ENCODE data around the gene ACP2. TPM values are rescaled to one million over a fixed set of nuclear protein-coding genes. Genes with fewer than 3 reads are reported as not detected.

ACP2 gene
- total and polyA plus RNA-seq, 7 donors = 7.1 to 19.0 (median 16.4) TPM

DNA sequence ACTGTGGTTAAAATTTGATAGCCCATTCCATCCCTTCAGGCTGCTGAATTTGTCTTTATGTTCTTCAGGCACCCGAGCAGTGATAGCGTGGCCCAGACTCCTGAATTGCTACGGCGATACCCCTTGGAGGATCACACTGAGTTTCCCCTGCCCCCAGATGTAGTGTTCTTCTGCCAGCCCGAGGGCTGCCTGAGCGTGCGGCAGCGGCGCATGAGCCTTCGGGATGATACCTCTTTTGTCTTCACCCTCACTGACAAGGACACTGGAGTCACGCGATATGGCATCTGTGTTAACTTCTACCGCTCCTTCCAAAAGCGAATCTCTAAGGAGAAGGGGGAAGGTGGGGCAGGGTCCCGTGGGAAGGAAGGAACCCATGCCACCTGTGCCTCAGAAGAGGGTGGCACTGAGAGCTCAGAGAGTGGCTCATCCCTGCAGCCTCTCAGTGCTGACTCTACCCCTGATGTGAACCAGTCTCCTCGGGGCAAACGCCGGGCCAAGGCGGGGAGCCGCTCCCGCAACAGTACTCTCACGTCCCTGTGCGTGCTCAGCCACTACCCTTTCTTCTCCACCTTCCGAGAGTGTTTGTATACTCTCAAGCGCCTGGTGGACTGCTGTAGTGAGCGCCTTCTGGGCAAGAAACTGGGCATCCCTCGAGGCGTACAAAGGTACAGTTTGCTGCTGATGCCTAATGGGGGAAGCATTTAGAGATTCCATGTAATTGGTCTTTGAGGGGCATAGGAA lies 26.1 kb upstream of the ACP2 start:
- Histone ChIP-seq H3K36me3 (ENCODE audit: insufficient read depth in 1 of 2, low read depth in 1 of 2) (peaks cover 16 to 59% of the 10 kb centered on the region in 2 donors), H3K4me3 (no peak overlapping the region), H3K4me1 (peaks cover 38% of the 10 kb centered on the region), H3K9me3 (no peaks in the 10 kb centered on the region), H3K27ac (no peak overlapping the region), H3K27me3 (ENCODE audit: insufficient read depth in 3 of 3, low read length in 2 of 3) (no peaks in the 10 kb centered on the region)
- TF ChIP-seq, protein P1, sequence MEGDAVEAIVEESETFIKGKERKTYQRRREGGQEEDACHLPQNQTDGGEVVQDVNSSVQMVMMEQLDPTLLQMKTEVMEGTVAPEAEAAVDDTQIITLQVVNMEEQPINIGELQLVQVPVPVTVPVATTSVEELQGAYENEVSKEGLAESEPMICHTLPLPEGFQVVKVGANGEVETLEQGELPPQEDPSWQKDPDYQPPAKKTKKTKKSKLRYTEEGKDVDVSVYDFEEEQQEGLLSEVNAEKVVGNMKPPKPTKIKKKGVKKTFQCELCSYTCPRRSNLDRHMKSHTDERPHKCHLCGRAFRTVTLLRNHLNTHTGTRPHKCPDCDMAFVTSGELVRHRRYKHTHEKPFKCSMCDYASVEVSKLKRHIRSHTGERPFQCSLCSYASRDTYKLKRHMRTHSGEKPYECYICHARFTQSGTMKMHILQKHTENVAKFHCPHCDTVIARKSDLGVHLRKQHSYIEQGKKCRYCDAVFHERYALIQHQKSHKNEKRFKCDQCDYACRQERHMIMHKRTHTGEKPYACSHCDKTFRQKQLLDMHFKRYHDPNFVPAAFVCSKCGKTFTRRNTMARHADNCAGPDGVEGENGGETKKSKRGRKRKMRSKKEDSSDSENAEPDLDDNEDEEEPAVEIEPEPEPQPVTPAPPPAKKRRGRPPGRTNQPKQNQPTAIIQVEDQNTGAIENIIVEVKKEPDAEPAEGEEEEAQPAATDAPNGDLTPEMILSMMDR (IDR thresholded peaks at IDR 0.05) = no peak
- no peak for DNase-seq
- no peak for ATAC-seq
- 93 to 96% (median 96%) methylated on average over 28 of the region's 28 CpGs for WGBS, 3 donors
- intact Hi-C loops (cut with DNase I) = loop anchor here in 1 of 2 donors (5.0 kb wide), 1 partner anchor 78 kb away; the partner anchor contains the start of gene MYBPC3

- H3K4me3 ChIP-seq = no peak overlapping the region
- H3K4me1 ChIP-seq = peaks cover 46% of the 10 kb centered on the region
- 0% methylated on average over 1 of the region's 1 CpG for WGBS, 3 donors
- ATAC-seq (peak in 2 of 4 donors; percentile 27 to 42), DNase-seq (no peak)
- no peaks in the 10 kb centered on the region for H3K9me3 ChIP-seq
- H3K27me3 ChIP-seq (ENCODE audit: insufficient read depth in 3 of 3, low read length in 2 of 3) = no peaks in the 10 kb centered on the region
- H3K36me3 ChIP-seq (ENCODE audit: insufficient read depth in 1 of 2, low read depth in 1 of 2) = peaks cover 12 to 39% of the 10 kb centered on the region in 2 donors
- TF ChIP-seq, protein P1 (IDR thresholded peaks at IDR 0.05) = no peak
- intact Hi-C loops (cut with DNase I) = loop anchor here (2.0 to 5.0 kb wide), 2 partner anchors 58 to 80 kb away; partner anchors contain the start of gene MYBPC3 (in 1 of the 2)
- peak overlapping the region; percentile 96 for H3K27ac ChIP-seq
Observed at GRCh38 chr11:47272706-47273105, 24.1 kb upstream of the ACP2 start.

GRCh38 chr11:47271961-47272661 lies 23.5 kb upstream of the ACP2 start:
- Histone ChIP-seq H3K36me3 (ENCODE audit: insufficient read depth in 1 of 2, low read depth in 1 of 2) (peaks cover 9 to 33% of the 10 kb centered on the region in 2 donors), H3K27me3 (ENCODE audit: insufficient read depth in 3 of 3, low read length in 2 of 3) (no peaks in the 10 kb centered on the region), H3K9me3 (no peaks in the 10 kb centered on the region), H3K4me1 (peaks cover 46% of the 10 kb centered on the region), H3K4me3 (peak overlapping the region; percentile 88), H3K27ac (peak overlapping the region; percentile 96)
- DNase-seq (peak; percentile 35 to 77), ATAC-seq (peak; percentile 46 to 68 (median 65))
- TF ChIP-seq, protein P1 (IDR thresholded peaks at IDR 0.05) = no peak
- WGBS, 3 donors = 35 to 49% (median 35%) methylated on average over 11 of the region's 11 CpGs
- intact Hi-C loops (cut with DNase I) = loop anchor here (2.0 to 5.0 kb wide), 3 partner anchors 59 to 83 kb away; partner anchors contain the start of gene MYBPC3 (in 1 of the 2)

DNA sequence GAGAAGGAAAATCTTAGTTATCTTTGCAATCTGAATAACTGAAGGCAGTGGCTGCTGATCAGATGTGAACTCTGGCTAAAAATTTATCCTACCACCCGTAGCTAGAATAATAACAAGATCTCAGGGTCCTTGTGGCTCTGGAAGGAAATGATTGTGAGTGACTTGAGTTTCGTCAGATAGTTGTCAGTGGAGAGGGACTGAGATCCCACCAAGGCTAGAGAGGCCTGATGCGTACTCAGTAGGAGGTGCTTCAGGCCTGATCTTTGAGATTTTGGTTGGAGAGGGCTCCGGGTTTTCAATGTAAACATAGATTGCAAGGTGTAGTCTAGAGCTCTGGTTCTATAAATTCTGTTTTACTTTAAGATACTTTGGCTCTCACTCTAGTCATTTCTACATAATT lies 22.7 kb upstream of the ACP2 start:
- DNase-seq (no peak), ATAC-seq (no peak)
- Histone ChIP-seq H3K36me3 (ENCODE audit: insufficient read depth in 1 of 2, low read depth in 1 of 2) (peaks cover 8 to 27% of the 10 kb centered on the region in 2 donors), H3K4me3 (peak overlapping the region; percentile 88), H3K9me3 (no peaks in the 10 kb centered on the region), H3K27ac (peak overlapping the region; percentile 96), H3K27me3 (ENCODE audit: insufficient read depth in 3 of 3, low read length in 2 of 3) (no peaks in the 10 kb centered on the region), H3K4me1 (peaks cover 46% of the 10 kb centered on the region)
- TF ChIP-seq, protein P1 (IDR thresholded peaks at IDR 0.05) = no peak
- intact Hi-C loops (cut with DNase I) = loop anchor here (2.0 to 5.0 kb wide), 2 partner anchors 81 to 83 kb away; partner anchors contain the start of gene MYBPC3 (in 1 of the 2)
- 49 to 72% (median 52%) methylated on average over 4 of the region's 4 CpGs for WGBS, 3 donors

Data from psoas muscle (tissue), 8 donors.